Trophoblast cell (in vitro differentiated cells and primary cell): ENCODE measurements around the gene SESN2.

Experiments
- DNase-seq, 2 donors: peaks; one replicate each; pipeline ENCODE4 v3.0.0-alpha.2; 2016
- H2AFZ ChIP-seq: 2 replicates; pipeline ENCODE4 v1.6.1; 2013; ENCODE audit warnings: low read length, moderate library complexity, mild to moderate bottlenecking; ENCODE audit not compliant: insufficient read depth, poor library complexity
- H2AK5ac ChIP-seq: 2 replicates; pipeline ENCODE4 v1.6.1; 2013; ENCODE audit warnings: mild to moderate bottlenecking, low read length
- H2BK120ac ChIP-seq: 2 replicates; pipeline ENCODE4 v1.6.1; 2013; ENCODE audit warnings: low read length, mild to moderate bottlenecking, moderate library complexity; ENCODE audit not compliant: insufficient read depth, poor library complexity
- H2BK12ac ChIP-seq: 2 replicates; pipeline ENCODE4 v1.6.1; 2013; ENCODE audit warnings: mild to moderate bottlenecking, low read length, moderate library complexity
- H2BK5ac ChIP-seq: 2 replicates; pipeline ENCODE4 v1.6.1; 2013; ENCODE audit warnings: low read length, low read depth, moderate library complexity, mild to moderate bottlenecking; ENCODE audit not compliant: poor library complexity
- H3K14ac ChIP-seq: 2 replicates; pipeline ENCODE4 v1.6.1; 2013; ENCODE audit warnings: mild to moderate bottlenecking, low read length
- H3K18ac ChIP-seq: 2 replicates; pipeline ENCODE4 v1.6.1; 2013; ENCODE audit warnings: mild to moderate bottlenecking, low read length
- H3K23ac ChIP-seq: 2 replicates; pipeline ENCODE4 v1.6.1; 2013; ENCODE audit warnings: low read length
- H3K27ac ChIP-seq: 2 replicates; pipeline ENCODE4 v1.5.1; 2013; ENCODE audit warnings: low read depth, mild to moderate bottlenecking, inconsistent platforms, low read length, moderate library complexity
- H3K27me3 ChIP-seq: 2 replicates; pipeline ENCODE4 v1.6.1; 2013; ENCODE audit warnings: inconsistent platforms, mild to moderate bottlenecking, low read length, moderate library complexity; ENCODE audit not compliant: insufficient read depth
- H3K36me3 ChIP-seq, 2 experiments: 1 replicate in 1 of 2; 2 replicates in 1 of 2; pipeline ENCODE4 v1.6.1; 2013; ENCODE audit warnings: low read length in 2 of 2, mild to moderate bottlenecking in 2 of 2, moderate library complexity in 1 of 2; ENCODE audit not compliant: insufficient read depth in 2 of 2, control insufficient read depth in 1 of 2
- H3K4ac ChIP-seq: 2 replicates; pipeline ENCODE4 v1.6.1; 2013; ENCODE audit warnings: low read depth, mild to moderate bottlenecking, low read length, moderate library complexity
- H3K4me1 ChIP-seq, 2 experiments: 1 replicate in 1 of 2; 2 replicates in 1 of 2; pipeline ENCODE4 v1.6.1; 2013; ENCODE audit warnings: low read length in 2 of 2, mild to moderate bottlenecking in 2 of 2, moderate library complexity in 1 of 2; ENCODE audit not compliant: insufficient read depth in 2 of 2, control insufficient read depth in 1 of 2
- H3K4me2 ChIP-seq: 2 replicates; pipeline ENCODE4 v1.6.1; 2013; ENCODE audit warnings: inconsistent platforms, mild to moderate bottlenecking, low read length, moderate library complexity
- H3K4me3 ChIP-seq: 2 replicates; pipeline ENCODE4 v1.5.1; 2013; ENCODE audit warnings: mild to moderate bottlenecking, low read depth, low read length, inconsistent platforms
- H3K79me1 ChIP-seq: one replicate; pipeline ENCODE4 v1.6.1; 2013; ENCODE audit warnings: low read length
- H3K79me2 ChIP-seq: 2 replicates; pipeline ENCODE4 v1.6.1; 2013; ENCODE audit warnings: low read length, mild to moderate bottlenecking; ENCODE audit not compliant: control insufficient read depth, insufficient read depth, poor library complexity
- H3K9ac ChIP-seq: 2 replicates; pipeline ENCODE4 v1.6.1; 2013; ENCODE audit warnings: mild to moderate bottlenecking, low read length
- H3K9me3 ChIP-seq: 2 replicates; pipeline ENCODE4 v1.6.1; 2013; ENCODE audit warnings: low read depth, mild to moderate bottlenecking, control low read depth, inconsistent platforms, low read length; ENCODE audit not compliant: insufficient read depth
- H4K12ac ChIP-seq: 2 replicates; pipeline ENCODE4 v1.6.1; 2013; ENCODE audit warnings: low read depth, mild to moderate bottlenecking, low read length, moderate library complexity
- H4K8ac ChIP-seq: 2 replicates; pipeline ENCODE4 v1.6.1; 2013; ENCODE audit warnings: low read depth, mild to moderate bottlenecking, low read length, moderate library complexity
- H4K91ac ChIP-seq: one replicate; pipeline ENCODE4 v1.6.1; 2013; ENCODE audit warnings: low read depth, mild to moderate bottlenecking, low read length, moderate library complexity
- WGBS: extraction: QIAGEN DNeasy Blood & Tissue Kit; methylation state at CpG from one replicate; pipeline ENCODE4 v1.1.7; 2013; ENCODE audit warnings: missing lambda C conversion rate; ENCODE audit not compliant: insufficient read length, insufficient coverage; ENCODE audit errors: extremely low coverage; 5-methylcytosine and 5-hydroxymethylcytosine counted together

The SESN2 gene

DNA sequence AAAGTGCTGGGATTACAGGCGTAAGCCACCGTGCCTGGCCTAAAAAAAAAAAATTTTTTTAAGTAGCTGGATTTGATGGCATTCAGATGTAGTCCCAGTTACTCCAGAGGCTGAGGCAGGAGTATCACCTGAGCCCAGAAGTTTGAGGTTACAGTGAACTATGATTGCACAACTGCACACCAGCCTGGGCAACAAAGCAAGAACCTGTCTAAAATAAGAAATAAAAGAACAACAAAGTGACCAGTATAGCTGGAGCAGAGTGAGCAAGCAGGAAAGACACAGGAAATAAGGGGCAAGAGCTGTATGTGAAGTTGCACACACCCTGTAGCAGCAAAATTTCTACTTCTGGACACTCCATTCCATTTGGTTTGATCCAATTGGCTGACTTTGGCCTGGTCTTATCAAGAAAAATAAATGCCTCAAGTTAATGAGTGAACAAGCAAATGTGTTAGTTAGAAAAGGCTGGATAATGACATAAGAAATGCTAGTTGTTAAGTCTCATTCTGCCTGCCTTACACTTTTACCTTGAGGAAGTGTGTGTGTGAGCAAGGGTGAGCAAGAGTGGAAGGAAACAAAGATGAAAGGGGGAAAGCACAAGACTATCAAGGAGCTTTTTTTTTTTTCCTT, 15.5 kb upstream of the SESN2 start:
- Histone ChIP-seq H3K4ac (no peak overlapping the region), H2AK5ac (no peak overlapping the region), H3K18ac (no peak overlapping the region), H2BK5ac (no peak overlapping the region), H3K23ac (no peak overlapping the region), H4K12ac (no peak overlapping the region), H3K79me2 (no peaks in the 10 kb centered on the region), H3K14ac (no peak overlapping the region), H3K79me1 (peaks cover 5% of the 10 kb centered on the region), H3K36me3 (no peaks in the 10 kb centered on the region), H4K8ac (no peak overlapping the region), H3K27me3 (no peaks in the 10 kb centered on the region), H2AFZ (no peak overlapping the region), H3K4me1 (peaks cover 4 to 5% of the 10 kb centered on the region in 2 experiments), H2BK12ac (no peak overlapping the region), H3K9ac (no peak overlapping the region), H3K9me3 (no peaks in the 10 kb centered on the region), H3K4me3 (no peak overlapping the region), H2BK120ac (no peak overlapping the region), H3K4me2 (no peak overlapping the region), H4K91ac (no peak overlapping the region), H3K27ac (no peak overlapping the region)
- no CpG with 5 or more reads among the region's 2 CpGs for WGBS
- DNase-seq = no peak

- no peak overlapping the region for H3K18ac ChIP-seq
- H3K27me3 ChIP-seq = no peaks in the 10 kb centered on the region
- no peak overlapping the region for H2BK120ac ChIP-seq
- no CpG with 5 or more reads among the region's 13 CpGs for WGBS
- no peak overlapping the region for H3K14ac ChIP-seq
- H3K79me2 ChIP-seq = no peaks in the 10 kb centered on the region
- H3K4me1 ChIP-seq = peaks cover 5 to 7% of the 10 kb centered on the region in 2 experiments
- no peak overlapping the region for H2BK5ac ChIP-seq
- H4K91ac ChIP-seq = no peak overlapping the region
- H2BK12ac ChIP-seq = no peak overlapping the region
- no peak overlapping the region for H2AK5ac ChIP-seq
- H3K9me3 ChIP-seq = no peaks in the 10 kb centered on the region
- no peaks in the 10 kb centered on the region for H3K36me3 ChIP-seq
- H2AFZ ChIP-seq = no peak overlapping the region
- no peak for DNase-seq
- peaks cover 5% of the 10 kb centered on the region for H3K79me1 ChIP-seq
- no peak overlapping the region for H3K27ac ChIP-seq
- no peak overlapping the region for H3K23ac ChIP-seq
- no peak overlapping the region for H3K4me3 ChIP-seq
- no peak overlapping the region for H3K9ac ChIP-seq
- H3K4me2 ChIP-seq = no peak overlapping the region
- H4K8ac ChIP-seq = no peak overlapping the region
- H4K12ac ChIP-seq = no peak overlapping the region
- no peak overlapping the region for H3K4ac ChIP-seq
These were observed 14.6 kb upstream of the SESN2 start for GRCh38 chr1:28244549-28245251.

GRCh38 chr1:28246427-28246832, 12.9 kb upstream of the SESN2 start:
- Histone ChIP-seq H4K12ac (no peak overlapping the region), H2AK5ac (no peak overlapping the region), H3K4ac (no peak overlapping the region), H2BK5ac (no peak overlapping the region), H3K9me3 (no peaks in the 10 kb centered on the region), H2BK12ac (no peak overlapping the region), H4K8ac (no peak overlapping the region), H3K4me3 (no peak overlapping the region), H3K27me3 (no peaks in the 10 kb centered on the region), H3K79me2 (no peaks in the 10 kb centered on the region), H3K27ac (no peak overlapping the region), H3K18ac (no peak overlapping the region), H3K9ac (no peak overlapping the region), H3K23ac (no peak overlapping the region), H2BK120ac (no peak overlapping the region), H3K36me3 (no peaks in the 10 kb centered on the region), H3K79me1 (peaks cover 7% of the 10 kb centered on the region), H3K14ac (no peak overlapping the region), H4K91ac (no peak overlapping the region), H2AFZ (no peak overlapping the region), H3K4me2 (no peak overlapping the region), H3K4me1 (peaks cover 5 to 7% of the 10 kb centered on the region in 2 experiments)
- peak; percentile 85 to 99 for DNase-seq
- no CpG with 5 or more reads among the region's 11 CpGs for WGBS

DNA sequence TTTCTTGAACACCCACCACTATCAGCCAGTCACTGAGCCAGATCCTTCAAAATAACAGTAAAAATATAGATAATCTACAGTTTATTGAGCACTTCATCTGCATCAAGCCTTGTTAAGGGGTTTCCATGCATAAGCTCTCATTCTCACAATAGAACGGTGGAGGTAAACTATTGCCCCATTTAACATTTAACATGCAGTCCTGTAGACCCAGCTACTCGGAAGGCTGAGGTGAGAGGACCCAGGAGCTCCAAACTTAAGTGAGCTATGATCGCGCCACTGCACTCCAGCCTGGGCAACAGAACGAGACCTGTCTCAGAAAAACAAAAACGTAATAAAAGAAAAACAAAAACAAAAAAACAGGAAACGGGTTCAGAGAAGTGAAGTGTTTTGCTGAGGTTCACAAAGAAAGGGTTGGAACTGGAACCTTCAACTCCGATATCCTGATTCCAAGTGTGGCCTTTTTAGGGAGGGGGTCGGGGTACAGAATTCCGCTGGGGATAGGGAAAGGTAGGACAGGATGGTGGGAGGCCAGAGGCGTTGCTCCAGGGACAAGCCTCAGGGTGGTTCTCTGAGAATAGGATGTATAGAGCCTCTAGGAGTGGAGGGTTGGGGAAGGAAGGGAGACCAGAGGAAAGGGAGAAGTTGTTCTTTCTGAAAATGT, 11.6 kb upstream of the SESN2 start:
- Histone ChIP-seq H3K4ac (peak overlapping the region; percentile 15), H4K91ac (peak overlapping the region; percentile 53), H2BK120ac (peak overlapping the region; percentile 81), H2AK5ac (no peak overlapping the region), H3K18ac (no peak overlapping the region), H3K79me2 (no peaks in the 10 kb centered on the region), H4K8ac (peak overlapping the region; percentile 88), H3K79me1 (peaks cover 7% of the 10 kb centered on the region), H3K23ac (no peak overlapping the region), H3K36me3 (no peaks in the 10 kb centered on the region), H3K4me3 (no peak overlapping the region), H2BK12ac (peak overlapping the region; percentile 82), H2AFZ (peak overlapping the region; percentile 72), H3K14ac (no peak overlapping the region), H3K4me2 (peak overlapping the region; percentile 42), H4K12ac (peak overlapping the region; percentile 64), H2BK5ac (peak overlapping the region; percentile 36), H3K9me3 (no peaks in the 10 kb centered on the region), H3K9ac (no peak overlapping the region), H3K27me3 (no peaks in the 10 kb centered on the region), H3K4me1 (peaks cover 5 to 7% of the 10 kb centered on the region in 2 experiments), H3K27ac (peak overlapping the region; percentile 52)
- no CpG with 5 or more reads among the region's 11 CpGs for WGBS
- DNase-seq = no peak
